PC-9 (cell line): ENCODE data around the gene CHST15.

Experiments
- CTCF ChIP-seq: fragments of 200-600 bp; sonication (generic); conservative IDR thresholded peaks from 2 replicates; pipeline ENCODE4 v1.6.1; 2017; ENCODE audit warnings: mixed run types, antibody characterized with exemption, mild to moderate bottlenecking, moderate library complexity
- EZH2 ChIP-seq: fragments of 200-600 bp; sonication (generic); IDR thresholded peaks from 2 replicates; pipeline ENCODE4 v1.8.0; 2017; ENCODE audit warnings: antibody characterized with exemption, low read depth

GRCh38 chr10:124012991-124013390 lies 80.4 kb downstream of the CHST15 start:
- TF ChIP-seq CTCF (no peak), EZH2 (no peak)
